Neural progenitor cell (in vitro differentiated cells): ENCODE data around the gene REV3L.

Experiments
- CTCF ChIP-seq: fragments of 200-600 bp; sonication (generic); IDR thresholded peaks from 2 replicates; pipeline ENCODE4 v1.5.1; 2017; ENCODE audit warnings: antibody characterized with exemption, mild to moderate bottlenecking
- EZH2 ChIP-seq: fragments of 200-600 bp; sonication (generic); IDR thresholded peaks from 2 replicates; pipeline ENCODE4 v1.6.1; 2017; ENCODE audit warnings: antibody characterized with exemption, mild to moderate bottlenecking, moderate library complexity
- EZH2phosphoT487 ChIP-seq: fragments of 200-600 bp; sonication (generic); IDR thresholded peaks from 2 replicates; pipeline ENCODE4 v1.6.1; 2017; ENCODE audit warnings: antibody characterized with exemption

- TF ChIP-seq CTCF: no peak
- no peak for TF ChIP-seq EZH2phosphoT487
- no peak for TF ChIP-seq EZH2
Observed at GRCh38 chr6:111456208-111456607, 26.8 kb downstream of the REV3L start.
